PC-9 (cell line): ENCODE results near the gene ADIPOQ.

Experiments used
- EZH2 ChIP-seq: fragments of 200-600 bp; sonication (generic); IDR thresholded peaks from 2 replicates; pipeline ENCODE4 v1.8.0; 2017; ENCODE audit warnings: antibody characterized with exemption, low read depth
- TF ChIP-seq, protein P1 (sequence below): fragments of 200-600 bp; sonication (generic); conservative IDR thresholded peaks from 2 replicates; pipeline ENCODE4 v1.6.1; 2017; ENCODE audit warnings: mixed run types, antibody characterized with exemption, mild to moderate bottlenecking, moderate library complexity

DNA sequence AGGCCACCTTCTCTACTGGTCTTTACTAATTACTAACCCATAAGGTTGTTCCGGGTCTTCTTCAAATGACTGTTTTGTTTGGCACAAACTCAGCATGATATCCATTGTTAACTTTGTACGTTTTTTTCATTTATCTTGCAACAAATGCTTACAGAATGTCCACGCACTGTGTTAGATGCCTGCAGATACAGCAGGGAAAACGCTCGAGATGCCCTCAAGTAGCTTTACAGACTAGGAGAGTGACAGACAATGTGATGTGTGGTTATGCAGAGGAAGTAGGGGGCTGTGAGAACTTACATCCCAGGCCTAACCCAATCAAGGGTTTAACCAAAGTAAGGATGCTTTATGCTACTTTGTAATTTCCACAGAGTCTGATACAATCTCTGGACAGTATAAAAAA, 35.3 kb upstream of the ADIPOQ start:
- TF ChIP-seq, protein P1, sequence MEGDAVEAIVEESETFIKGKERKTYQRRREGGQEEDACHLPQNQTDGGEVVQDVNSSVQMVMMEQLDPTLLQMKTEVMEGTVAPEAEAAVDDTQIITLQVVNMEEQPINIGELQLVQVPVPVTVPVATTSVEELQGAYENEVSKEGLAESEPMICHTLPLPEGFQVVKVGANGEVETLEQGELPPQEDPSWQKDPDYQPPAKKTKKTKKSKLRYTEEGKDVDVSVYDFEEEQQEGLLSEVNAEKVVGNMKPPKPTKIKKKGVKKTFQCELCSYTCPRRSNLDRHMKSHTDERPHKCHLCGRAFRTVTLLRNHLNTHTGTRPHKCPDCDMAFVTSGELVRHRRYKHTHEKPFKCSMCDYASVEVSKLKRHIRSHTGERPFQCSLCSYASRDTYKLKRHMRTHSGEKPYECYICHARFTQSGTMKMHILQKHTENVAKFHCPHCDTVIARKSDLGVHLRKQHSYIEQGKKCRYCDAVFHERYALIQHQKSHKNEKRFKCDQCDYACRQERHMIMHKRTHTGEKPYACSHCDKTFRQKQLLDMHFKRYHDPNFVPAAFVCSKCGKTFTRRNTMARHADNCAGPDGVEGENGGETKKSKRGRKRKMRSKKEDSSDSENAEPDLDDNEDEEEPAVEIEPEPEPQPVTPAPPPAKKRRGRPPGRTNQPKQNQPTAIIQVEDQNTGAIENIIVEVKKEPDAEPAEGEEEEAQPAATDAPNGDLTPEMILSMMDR, result no peak
- TF ChIP-seq EZH2, result no peak
